Endothelial cell of umbilical vein (primary cell): ENCODE measurements around the gene CDKN1A. TPM values are rescaled to one million over a fixed set of nuclear protein-coding genes. Genes with fewer than 3 reads are reported as not detected.

Experiments
- BruUV-seq: library from RNA; stranded (reverse); fragments of 400-500 nt; replicated peaks from 2 replicates; lab custom pipeline; 2021; lab: Mats Ljungman, UMichigan
- CTCF ChIA-PET: fragments of 300-600, 350-600 bp; sonication (Branson Sonifier 250); formaldehyde crosslinking; loops from one replicate; lab custom pipeline; 2021; ENCODE audit warnings: antibody characterized with exemption, inconsistent platforms; lab: Charles Lee
- POLR2A ChIA-PET: fragments of 300-600, 350-600 bp; sonication (Branson Sonifier 250); formaldehyde crosslinking; loops from one replicate; lab custom pipeline; 2021; ENCODE audit warnings: antibody characterized with exemption, inconsistent platforms; lab: Charles Lee
- DNase-seq: peaks from one replicate; pipeline ENCODE4 v3.0.0-alpha.2; 2011; ENCODE audit warnings: low read depth, low spot score
- FAIRE-seq: peaks from 2 replicates; lab custom pipeline; 2011; peaks lifted over from hg19 to GRCh38; lab: Jason Lieb, UNC
- H2AFZ ChIP-seq: 2 replicates; pipeline ENCODE4 v1.6.0; 2012; ENCODE audit warnings: low read depth, low read length, control low read depth, inconsistent platforms
- H3K27ac ChIP-seq: 2 replicates; pipeline ENCODE4 v1.5.1; 2011; ENCODE audit warnings: low read depth, mild to moderate bottlenecking, control low read depth, low read length, moderate library complexity; ENCODE audit not compliant: insufficient read depth
- H3K27me3 ChIP-seq, 2 experiments: 2 replicates each; pipeline versions ENCODE4 v1.6.0 to v1.6.1; 2011; ENCODE audit warnings: low read length in 2 of 2, mixed read lengths in 1 of 2; ENCODE audit not compliant: control insufficient read depth in 2 of 2, insufficient read depth in 2 of 2
- H3K36me3 ChIP-seq, 2 experiments: 2 replicates in 1 of 2; 3 replicates in 1 of 2; pipeline ENCODE4 v1.5.1; 2011; ENCODE audit warnings: low read length in 2 of 2, mild to moderate bottlenecking in 1 of 2, moderate library complexity in 1 of 2; ENCODE audit not compliant: control insufficient read depth in 2 of 2, insufficient read depth in 2 of 2; ENCODE audit errors: extremely low read depth in 1 of 2
- H3K4me1 ChIP-seq: 3 replicates; pipeline ENCODE4 v1.5.1; 2011; ENCODE audit warnings: mild to moderate bottlenecking, low read length; ENCODE audit not compliant: control insufficient read depth, insufficient read depth; ENCODE audit errors: extremely low read depth
- H3K4me2 ChIP-seq: 2 replicates; pipeline ENCODE4 v1.6.1; 2011; ENCODE audit warnings: low read length, control low read depth, mixed read lengths; ENCODE audit not compliant: insufficient read depth
- H3K4me3 ChIP-seq, 3 experiments: fragments of 200-600 bp in 1 of 3; sonication (generic), shearing (Covaris generic) in 1 of 3; replicated peaks in 1 of 3; 2 replicates each; pipeline ENCODE4 v1.5.1; 2011 to 2016; ENCODE audit warnings: control low read depth in 3 of 3, low read length in 3 of 3, mild to moderate bottlenecking in 2 of 3, inconsistent platforms in 1 of 3, low read depth in 1 of 3, moderate library complexity in 1 of 3; ENCODE audit not compliant: insufficient read depth in 1 of 3
- H3K79me2 ChIP-seq: 2 replicates; pipeline ENCODE4 v1.6.0; 2012; ENCODE audit warnings: low read length, inconsistent platforms; ENCODE audit not compliant: control insufficient read depth, insufficient read depth
- H3K9ac ChIP-seq: replicated peaks from 2 replicates; pipeline ENCODE3; 2011; ENCODE audit warnings: low read length, control low read depth; ENCODE audit not compliant: insufficient read depth; ENCODE audit errors: extremely low read depth
- H3K9me1 ChIP-seq: replicated peaks from 3 replicates; pipeline ENCODE4 v1.6.0; 2011; ENCODE audit warnings: mild to moderate bottlenecking, low read length; ENCODE audit not compliant: control insufficient read depth, insufficient read depth; ENCODE audit errors: extremely low read depth
- H3K9me3 ChIP-seq: replicated peaks from 2 replicates; pipeline ENCODE4 v1.5.1; 2012; ENCODE audit warnings: low read length, inconsistent platforms; ENCODE audit not compliant: control insufficient read depth, insufficient read depth
- H4K20me1 ChIP-seq: replicated peaks from 2 replicates; pipeline ENCODE3; 2011; ENCODE audit warnings: mild to moderate bottlenecking, low read length; ENCODE audit not compliant: control insufficient read depth, insufficient read depth; ENCODE audit errors: extremely low read depth
- CTCF ChIP-seq, 2 donors: IDR thresholded peaks; 1 replicate in 1 of 2; 2 replicates in 1 of 2; pipeline ENCODE4 v1.5.1; 2011; ENCODE audit warnings: low read length in 2 of 2, mild to moderate bottlenecking in 2 of 2, moderate library complexity in 2 of 2, control low read depth in 1 of 2, inconsistent platforms in 1 of 2, low read depth in 1 of 2; ENCODE audit not compliant: insufficient read depth in 1 of 2; ENCODE audit errors: extremely low read depth in 1 of 2
- EZH2 ChIP-seq: IDR thresholded peaks from 2 replicates; pipeline ENCODE4 v1.6.1; 2012; ENCODE audit warnings: borderline replicate concordance, low read depth, mild to moderate bottlenecking, moderate library complexity, low read length, inconsistent platforms; ENCODE audit not compliant: severe bottlenecking
- FOS ChIP-seq: IDR thresholded peaks from 2 replicates; pipeline ENCODE4 v1.6.1; 2011; ENCODE audit warnings: mild to moderate bottlenecking, low read length, moderate library complexity, borderline replicate concordance; ENCODE audit not compliant: insufficient read depth
- GATA2 ChIP-seq: IDR thresholded peaks from 2 replicates; pipeline ENCODE4 v1.7.0; 2011; ENCODE audit warnings: low read depth, mild to moderate bottlenecking, moderate library complexity, mixed read lengths, low read length; ENCODE audit not compliant: insufficient read length, insufficient read depth
- JUN ChIP-seq: IDR thresholded peaks from 2 replicates; pipeline ENCODE4 v1.6.1; 2011; ENCODE audit warnings: borderline replicate concordance, low read depth; ENCODE audit not compliant: insufficient read length, insufficient read depth
- MAX ChIP-seq: IDR thresholded peaks from 2 replicates; pipeline ENCODE4 v1.6.1; 2011; ENCODE audit not compliant: insufficient read depth, insufficient read length
- MYC ChIP-seq: IDR thresholded peaks from one replicate; pipeline ENCODE4 v1.6.1; 2011; ENCODE audit warnings: mild to moderate bottlenecking, low read depth, low read length
- POLR2A ChIP-seq: IDR thresholded peaks from 2 replicates; pipeline ENCODE4 v1.6.1; 2012; ENCODE audit warnings: low read depth, mild to moderate bottlenecking, control low read depth, low read length
- POLR2AphosphoS5 ChIP-seq: IDR thresholded peaks from 2 replicates; pipeline ENCODE4 v1.6.1; 2012; ENCODE audit warnings: low read depth, mild to moderate bottlenecking, control low read depth, low read length, moderate library complexity; ENCODE audit not compliant: insufficient read depth
- dilution Hi-C: fragments of 300-500 bp; cut with MboI; formaldehyde crosslinking; loops from one replicate; pipeline ENCODE4 v1.15.0; 2019; ENCODE audit warnings: low sequenced_read_pairs; ENCODE audit not compliant: extremely low pct_ligation_motif_present
- intact Hi-C: fragments of 100-400 bp; cut with micrococcal nuclease; formaldehyde crosslinking; loops from one replicate; pipeline ENCODE4 v1.10.0; 2022
- polyA plus RNA-seq, 4 experiments: library from polyadenylated mRNA; depleted of rRNA in 3 of 4; stranded (reverse) in 3 of 4; unstranded in 1 of 4; fragments of >200 nt; gene quantifications; 2 replicates each; pipeline versions ENCODE4 v1.2.1 to v1.2.3, GENCODE V29; 2011 to 2012; ENCODE audit warnings: missing spikeins in 1 of 4
- total RNA-seq: library from RNA; stranded (reverse); gene quantifications from 2 replicates; pipeline ENCODE4 v1.2.3, GENCODE V29; 2021

Gene CDKN1A
- total and polyA plus RNA-seq, 2 donors (not counting 3 experiments of a cell fraction or from before 2014, with no cell fraction given): 170 to 238 TPM

GRCh38 chr6:36691612-36692011, 13.1 kb downstream of the CDKN1A start:
- no peak for DNase-seq
- Histone ChIP-seq H2AFZ (no peak overlapping the region), H3K4me3 (no peak overlapping the region), H3K9ac (no peak overlapping the region), H3K27me3 (no peaks in the 10 kb centered on the region), H3K27ac (no peak overlapping the region), H3K79me2 (no peaks in the 10 kb centered on the region), H3K9me1 (no peaks in the 10 kb centered on the region), H3K4me2 (no peak overlapping the region), H3K9me3 (no peaks in the 10 kb centered on the region), H3K4me1 (no peaks in the 10 kb centered on the region), H4K20me1 (no peaks in the 10 kb centered on the region), H3K36me3 (peaks cover 3 to 4% of the 10 kb centered on the region in 2 experiments)
- dilution Hi-C loops (no loop called here), intact Hi-C loops (loop anchor here (2.0 kb wide), 1 partner anchor 67 kb away; no protein-coding TSS in a partner anchor)
- BruUV-seq: no TSS peak
- ChIA-PET POLR2A (no interaction called here), CTCF (interaction anchor here (1.0 to 1.5 kb wide), 2 partner anchors 57 to 60 kb away, joined by 3 to 4 read pairs; no protein-coding TSS in a partner anchor)
- FAIRE-seq: no peak
- TF ChIP-seq FOS: no peak
- TF ChIP-seq MYC: no peak
- TF ChIP-seq POLR2AphosphoS5: no peak
- no peak for TF ChIP-seq CTCF (IDR thresholded peaks at IDR 0.05; ENCODE audit: extremely low read depth in 1 of 2, insufficient read depth in 1 of 2, low read depth in 1 of 2, low read length in 2 of 2)
- no peak for TF ChIP-seq EZH2
- TF ChIP-seq JUN: no peak
- TF ChIP-seq GATA2: no peak
- no peak for TF ChIP-seq MAX
- TF ChIP-seq POLR2A: no peak
